K562 (cell line): Measurements from ENCODE around the gene AQR.

ENCODE experiments used
- CBFA2T3 ChIP-seq: fragments of 450-650 bp; IDR thresholded peaks from 2 replicates; pipeline ENCODE4 v1.6.1; 2017
- CHCHD3 ChIP-seq: fragments of 250-450 bp; sonication (Bioruptor Pico); IDR thresholded peaks from 2 replicates; pipeline ENCODE4 v2.1.2; 2022; ENCODE audit warnings: mild to moderate bottlenecking
- COPS2 ChIP-seq: fragments of 450-650 bp; conservative IDR thresholded peaks from 2 replicates; pipeline ENCODE4 v1.6.1; 2016; ENCODE audit warnings: mild to moderate bottlenecking, moderate library complexity
- E2F6 ChIP-seq, 2 experiments: IDR thresholded peaks; 2 replicates each; pipeline ENCODE4 v1.6.1; 2011; ENCODE audit warnings: borderline replicate concordance in 1 of 2, control low read depth in 1 of 2, low read depth in 1 of 2, low read length in 1 of 2, mild to moderate bottlenecking in 1 of 2, mixed read lengths in 1 of 2, moderate library complexity in 1 of 2; ENCODE audit not compliant: insufficient read depth in 1 of 2, insufficient read length in 1 of 2, poor library complexity in 1 of 2, severe bottlenecking in 1 of 2; ENCODE audit errors: extremely low read depth in 1 of 2
- ESRRA ChIP-seq: fragments of 450-650 bp; IDR thresholded peaks from 2 replicates; pipeline ENCODE4 v1.6.1; 2014; ENCODE audit warnings: low read depth, mild to moderate bottlenecking, moderate library complexity, borderline replicate concordance
- HIVEP1 ChIP-seq: fragments of 250-450 bp; sonication (Bioruptor Pico); IDR thresholded peaks from 2 replicates; pipeline ENCODE4 v1.4.0; 2020; ENCODE audit warnings: mild to moderate bottlenecking
- TRIM24 ChIP-seq, 2 experiments: fragments of 450-650 bp; IDR thresholded peaks; 2 replicates each; pipeline ENCODE4 v1.6.1; 2016
- ZNF184 ChIP-seq: sonication (generic); formaldehyde crosslinking; IDR thresholded peaks from 2 replicates; pipeline ENCODE4 v1.5.0; 2020; ENCODE audit warnings: missing genetic modification reagents
- ZNF696 ChIP-seq: fragments of 250-450 bp; sonication (Bioruptor Pico); conservative IDR thresholded peaks from 2 replicates; pipeline ENCODE4 v1.4.0; 2020; ENCODE audit warnings: mild to moderate bottlenecking, moderate library complexity
- TF ChIP-seq, protein P1 (sequence below), 3 experiments: IDR thresholded peaks in 2 of 3; conservative IDR thresholded peaks in 1 of 3; 2 replicates each; pipeline ENCODE4 v1.5.1; 2011 to 2012; ENCODE audit warnings: low read length in 3 of 3, mild to moderate bottlenecking in 3 of 3, control low read depth in 2 of 3, improper control_type of control experiment in 1 of 3, inconsistent platforms in 1 of 3, low read depth in 1 of 3, mixed read lengths in 1 of 3, moderate library complexity in 1 of 3; ENCODE audit not compliant: insufficient read depth in 2 of 3

GRCh38 chr15:34855893-34856292 is 113.6 kb downstream of the AQR start:
- TF ChIP-seq ZNF184 (CRISPR knock-in tag): no peak
- no peak for TF ChIP-seq CBFA2T3
- TF ChIP-seq COPS2: no peak
- no peak for TF ChIP-seq TRIM24 (IDR thresholded peaks at IDR 0.05)
- TF ChIP-seq ZNF696 (CRISPR knock-in tag): no peak
- TF ChIP-seq, protein P1, sequence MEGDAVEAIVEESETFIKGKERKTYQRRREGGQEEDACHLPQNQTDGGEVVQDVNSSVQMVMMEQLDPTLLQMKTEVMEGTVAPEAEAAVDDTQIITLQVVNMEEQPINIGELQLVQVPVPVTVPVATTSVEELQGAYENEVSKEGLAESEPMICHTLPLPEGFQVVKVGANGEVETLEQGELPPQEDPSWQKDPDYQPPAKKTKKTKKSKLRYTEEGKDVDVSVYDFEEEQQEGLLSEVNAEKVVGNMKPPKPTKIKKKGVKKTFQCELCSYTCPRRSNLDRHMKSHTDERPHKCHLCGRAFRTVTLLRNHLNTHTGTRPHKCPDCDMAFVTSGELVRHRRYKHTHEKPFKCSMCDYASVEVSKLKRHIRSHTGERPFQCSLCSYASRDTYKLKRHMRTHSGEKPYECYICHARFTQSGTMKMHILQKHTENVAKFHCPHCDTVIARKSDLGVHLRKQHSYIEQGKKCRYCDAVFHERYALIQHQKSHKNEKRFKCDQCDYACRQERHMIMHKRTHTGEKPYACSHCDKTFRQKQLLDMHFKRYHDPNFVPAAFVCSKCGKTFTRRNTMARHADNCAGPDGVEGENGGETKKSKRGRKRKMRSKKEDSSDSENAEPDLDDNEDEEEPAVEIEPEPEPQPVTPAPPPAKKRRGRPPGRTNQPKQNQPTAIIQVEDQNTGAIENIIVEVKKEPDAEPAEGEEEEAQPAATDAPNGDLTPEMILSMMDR (IDR thresholded peaks at IDR 0.05 in 2 of 3, conservative IDR thresholded peaks at IDR 0.05 in 1 of 3; ENCODE audit: insufficient read depth in 2 of 3, low read depth in 1 of 3, low read length in 3 of 3): no peak
- TF ChIP-seq ESRRA: no peak
- no peak for TF ChIP-seq HIVEP1 (CRISPR knock-in tag)
- TF ChIP-seq E2F6 (IDR thresholded peaks at IDR 0.05; ENCODE audit: borderline replicate concordance in 1 of 2, extremely low read depth in 1 of 2, insufficient read depth in 1 of 2, insufficient read length in 1 of 2, low read depth in 1 of 2, low read length in 1 of 2, poor library complexity in 1 of 2, severe bottlenecking in 1 of 2): no peak
- no peak for TF ChIP-seq CHCHD3 (CRISPR knock-in tag)
